ENCODE measurements around the gene NKX2-4.

GRCh38 chr20:21398109-21399004 lies 1.0 kb upstream of the NKX2-4 start:
- TF ChIP-seq CTCF (IDR thresholded peaks at IDR 0.05) (no peak), POLR2A (IDR thresholded peaks at IDR 0.05) (no peak)
